OCI-LY7 (cell line): ENCODE results near the gene RIMKLB.
"Not testable (repeated sequence)": the region's sequence is repeated elsewhere in the genome, so short reads cannot be mapped to it uniquely, and the experiment has no call there.

Experiments
- CTCF ChIP-seq: fragments of 200-600 bp; sonication (generic); conservative IDR thresholded peaks from 2 replicates; pipeline ENCODE4 v1.5.1; 2014; ENCODE audit warnings: mild to moderate bottlenecking, antibody characterized with exemption, low read length, moderate library complexity, mixed read lengths
- EZH2phosphoT487 ChIP-seq: fragments of 200-600 bp; sonication (generic); IDR thresholded peaks from 2 replicates; pipeline ENCODE4 v1.6.1; 2018; ENCODE audit warnings: low read depth, borderline replicate concordance, mild to moderate bottlenecking, mixed run types, antibody characterized with exemption, low read length, moderate library complexity, mixed read lengths

DNA sequence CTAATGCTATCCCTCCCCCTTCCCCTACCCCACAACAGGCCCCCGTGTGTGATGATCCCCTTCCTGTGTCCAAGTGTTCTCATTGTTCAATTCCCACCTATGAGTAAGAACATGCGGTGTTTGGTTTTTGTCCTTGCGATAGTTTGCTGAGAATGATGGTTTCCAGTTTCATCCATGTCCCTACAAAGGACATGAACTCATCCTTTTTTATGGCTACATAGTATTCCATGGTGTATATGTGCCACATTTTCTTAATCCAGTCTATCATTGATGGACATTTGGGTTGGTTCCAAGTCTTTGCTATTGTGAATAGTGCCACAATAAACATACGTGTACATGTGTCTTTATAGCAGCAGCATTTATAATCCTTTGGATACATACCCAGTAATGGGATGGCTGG, 62.3 kb downstream of the RIMKLB start:
- not testable (repeated sequence) for TF ChIP-seq CTCF, EZH2phosphoT487
